A549 (cell line): ENCODE results near the gene PITX3.

Experiments
- CTCF ChIP-seq: fragments of >200 bp; sonication (Bioruptor Twin); formaldehyde crosslinking; IDR thresholded peaks from 3 replicates; pipeline ENCODE4 v1.5.1; 2016
- POLR2A ChIP-seq: IDR thresholded peaks from 2 replicates; pipeline ENCODE4 v1.6.1; 2012; ENCODE audit warnings: mild to moderate bottlenecking, low read length
- ZSCAN20 ChIP-seq: fragments of 250-450 bp; sonication (Bioruptor Pico); IDR thresholded peaks from 2 replicates; pipeline ENCODE4 v1.8.0; 2022; ENCODE audit warnings: mild to moderate bottlenecking, moderate library complexity

GRCh38 chr10:102285133-102285532 is 43.8 kb upstream of the PITX3 start:
- TF ChIP-seq CTCF: no peak
- TF ChIP-seq ZSCAN20 (CRISPR knock-in tag): no peak
- no peak for TF ChIP-seq POLR2A
